PC-9 (cell line): ENCODE data around the gene BECN2.

Experiments
- EZH2 ChIP-seq: fragments of 200-600 bp; sonication (generic); IDR thresholded peaks from 2 replicates; pipeline ENCODE4 v1.8.0; 2017; ENCODE audit warnings: antibody characterized with exemption, low read depth
- TF ChIP-seq, protein P1 (sequence below): fragments of 200-600 bp; sonication (generic); conservative IDR thresholded peaks from 2 replicates; pipeline ENCODE4 v1.6.1; 2017; ENCODE audit warnings: mixed run types, antibody characterized with exemption, mild to moderate bottlenecking, moderate library complexity

DNA sequence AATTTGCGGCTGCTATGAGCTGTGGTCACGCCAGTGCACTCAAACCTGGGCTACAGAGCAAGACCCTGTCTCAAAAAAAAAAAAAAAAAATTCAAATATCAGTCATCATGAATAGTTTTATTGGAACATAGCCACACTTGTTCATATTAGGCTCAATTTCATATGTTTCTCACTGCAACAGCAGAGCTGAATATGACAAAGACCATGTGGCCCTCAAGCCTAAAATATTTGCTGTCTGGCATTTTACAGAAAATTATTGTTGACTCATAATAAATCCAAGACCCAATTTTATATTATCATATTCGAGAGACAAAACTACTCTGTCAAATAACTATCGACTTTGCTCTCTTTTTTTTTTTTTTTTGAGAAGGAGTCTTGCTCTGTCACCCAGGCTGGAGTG, 11.0 kb downstream of the BECN2 start:
- TF ChIP-seq, protein P1, sequence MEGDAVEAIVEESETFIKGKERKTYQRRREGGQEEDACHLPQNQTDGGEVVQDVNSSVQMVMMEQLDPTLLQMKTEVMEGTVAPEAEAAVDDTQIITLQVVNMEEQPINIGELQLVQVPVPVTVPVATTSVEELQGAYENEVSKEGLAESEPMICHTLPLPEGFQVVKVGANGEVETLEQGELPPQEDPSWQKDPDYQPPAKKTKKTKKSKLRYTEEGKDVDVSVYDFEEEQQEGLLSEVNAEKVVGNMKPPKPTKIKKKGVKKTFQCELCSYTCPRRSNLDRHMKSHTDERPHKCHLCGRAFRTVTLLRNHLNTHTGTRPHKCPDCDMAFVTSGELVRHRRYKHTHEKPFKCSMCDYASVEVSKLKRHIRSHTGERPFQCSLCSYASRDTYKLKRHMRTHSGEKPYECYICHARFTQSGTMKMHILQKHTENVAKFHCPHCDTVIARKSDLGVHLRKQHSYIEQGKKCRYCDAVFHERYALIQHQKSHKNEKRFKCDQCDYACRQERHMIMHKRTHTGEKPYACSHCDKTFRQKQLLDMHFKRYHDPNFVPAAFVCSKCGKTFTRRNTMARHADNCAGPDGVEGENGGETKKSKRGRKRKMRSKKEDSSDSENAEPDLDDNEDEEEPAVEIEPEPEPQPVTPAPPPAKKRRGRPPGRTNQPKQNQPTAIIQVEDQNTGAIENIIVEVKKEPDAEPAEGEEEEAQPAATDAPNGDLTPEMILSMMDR: no peak
- no peak for TF ChIP-seq EZH2
